Measurements from ENCODE around the gene SULT1C2.

GRCh38 chr2:108309903-108310302 is 21.2 kb downstream of the SULT1C2 start:
- TF ChIP-seq POLR2AphosphoS5 (IDR thresholded peaks at IDR 0.05; ENCODE audit: low read depth, low read length) (no peak), FOXP2 (optimal IDR thresholded peaks at IDR 0.05; ENCODE audit: borderline replicate concordance, extremely low read depth, extremely low read length, insufficient read depth) (no peak), REST (IDR thresholded peaks at IDR 0.05; ENCODE audit: insufficient read depth in 1 of 2, low read depth in 2 of 2, low read length in 2 of 2) (no peak), TAF1 (IDR thresholded peaks at IDR 0.05; ENCODE audit: borderline replicate concordance, insufficient read depth, low read length) (no peak)

All from PFSK-1 (cell line).